OCI-LY7 (cell line): ENCODE data around the gene THAP11. TPM values are rescaled to one million over a fixed set of nuclear protein-coding genes. Genes with fewer than 3 reads are reported as not detected.

ENCODE experiments used
- BruUV-seq: library from RNA; stranded (reverse); fragments of 400-500 nt; replicated peaks from 2 replicates; lab custom pipeline; 2021; lab: Mats Ljungman, UMichigan
- CTCF ChIA-PET: fragments of 300-600 bp; sonication (Branson Sonifier 250); formaldehyde crosslinking; loops from one replicate; lab custom pipeline; 2022; ENCODE audit warnings: antibody characterized with exemption; ENCODE audit not compliant: unreplicated experiment; lab: Charles Lee
- POLR2A ChIA-PET: fragments of 300-600 bp; sonication (Branson Sonifier 250); formaldehyde crosslinking; loops from one replicate; lab custom pipeline; 2022; ENCODE audit warnings: antibody characterized with exemption; lab: Charles Lee
- DNase-seq: peaks from one replicate; pipeline ENCODE4 v3.0.0-alpha.2; 2015; ENCODE audit warnings: low spot score
- H2AFZ ChIP-seq: fragments of 200-600 bp; sonication (generic), shearing (Covaris generic); 2 replicates; pipeline ENCODE4 v1.6.1; 2014; ENCODE audit warnings: mild to moderate bottlenecking, antibody characterized with exemption, low read length, moderate library complexity
- H3K27ac ChIP-seq: fragments of 200-600 bp; sonication (generic); 2 replicates; pipeline ENCODE4 v1.5.1; 2014; ENCODE audit warnings: mixed run types, low read depth, mild to moderate bottlenecking, moderate library complexity, low read length, inconsistent platforms; ENCODE audit not compliant: poor library complexity, severe bottlenecking
- H3K36me3 ChIP-seq: fragments of 200-600 bp; sonication (generic); 2 replicates; pipeline ENCODE4 v1.6.1; 2014; ENCODE audit warnings: mild to moderate bottlenecking, antibody characterized with exemption, low read length, moderate library complexity, mixed read lengths; ENCODE audit not compliant: insufficient read depth
- H3K4me1 ChIP-seq: fragments of 200-600 bp; sonication (generic); 2 replicates; pipeline ENCODE4 v1.5.1; 2014; ENCODE audit warnings: mild to moderate bottlenecking, low read length; ENCODE audit not compliant: insufficient read depth, poor library complexity, severe bottlenecking
- H3K4me2 ChIP-seq: fragments of 200-600 bp; sonication (generic); 2 replicates; pipeline ENCODE4 v1.6.1; 2014; ENCODE audit warnings: mild to moderate bottlenecking, low read length
- H3K4me3 ChIP-seq: fragments of 200-600 bp; sonication (generic); 2 replicates; pipeline ENCODE4 v1.5.1; 2014; ENCODE audit warnings: mild to moderate bottlenecking, low read depth, low read length; ENCODE audit not compliant: poor library complexity, severe bottlenecking
- H3K79me2 ChIP-seq: fragments of 200-600 bp; sonication (generic); 2 replicates; pipeline ENCODE4 v1.6.1; 2016; ENCODE audit warnings: low read depth, mild to moderate bottlenecking, low read length, moderate library complexity, mixed read lengths; ENCODE audit not compliant: insufficient read depth
- H3K9me2 ChIP-seq: fragments of 200-600 bp; sonication (generic); 2 replicates; pipeline ENCODE4 v1.6.1; 2016; ENCODE audit warnings: mild to moderate bottlenecking, low read length, mixed read lengths; ENCODE audit not compliant: insufficient read depth
- H3K9me3 ChIP-seq: fragments of 200-600 bp; sonication (generic); 2 replicates; pipeline ENCODE4 v1.6.1; 2014; ENCODE audit warnings: mild to moderate bottlenecking, mixed run types, low read length, mixed read lengths
- H4K20me1 ChIP-seq: fragments of 200-600 bp; sonication (generic); 2 replicates; pipeline ENCODE4 v1.6.1; 2014; ENCODE audit warnings: mild to moderate bottlenecking, antibody characterized with exemption, low read length, moderate library complexity, mixed read lengths; ENCODE audit not compliant: insufficient read depth
- EZH2phosphoT487 ChIP-seq: fragments of 200-600 bp; sonication (generic); IDR thresholded peaks from 2 replicates; pipeline ENCODE4 v1.6.1; 2018; ENCODE audit warnings: low read depth, borderline replicate concordance, mild to moderate bottlenecking, mixed run types, antibody characterized with exemption, low read length, moderate library complexity, mixed read lengths
- intact Hi-C: fragments of 100-400 bp; cut with micrococcal nuclease; formaldehyde crosslinking; loops from one replicate; pipeline ENCODE4 v1.10.0; 2022; ENCODE audit not compliant: unreplicated experiment
- total RNA-seq, 2 experiments: library from RNA; depleted of rRNA in 1 of 2; stranded (reverse); fragments of >200 nt in 1 of 2; shearing (Covaris generic) in 1 of 2; gene quantifications; 2 replicates each; pipeline ENCODE4 v1.2.3, GENCODE V29; 2014 to 2022
- TF ChIP-seq, protein P1 (sequence below): fragments of 200-600 bp; sonication (generic); conservative IDR thresholded peaks from 2 replicates; pipeline ENCODE4 v1.5.1; 2014; ENCODE audit warnings: mild to moderate bottlenecking, antibody characterized with exemption, low read length, moderate library complexity, mixed read lengths

Gene THAP11
- total RNA-seq, 2 experiments from 2014 or later: 39.5 to 66.3 TPM

DNA sequence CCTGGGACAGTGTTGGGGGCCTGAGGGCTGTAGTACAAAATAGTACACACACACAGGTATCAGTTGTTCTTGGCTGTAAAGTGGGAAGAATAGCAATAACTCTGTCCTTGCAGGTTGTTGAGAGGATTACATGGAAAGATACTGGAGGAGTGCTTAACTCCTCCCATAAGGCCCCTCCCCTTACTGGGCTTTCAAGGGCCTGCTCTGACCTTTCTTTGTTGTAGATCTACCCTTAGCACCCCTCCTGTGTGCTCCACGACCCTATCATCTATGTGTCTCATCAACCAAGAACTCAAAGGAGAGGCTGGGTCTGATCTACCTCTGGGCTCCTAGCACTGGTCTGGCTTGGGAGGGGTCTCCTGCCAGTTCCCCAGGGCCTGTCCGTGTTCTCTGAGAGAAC is 22.5 kb downstream of the THAP11 start:
- H3K79me2 ChIP-seq: peaks cover 38% of the 10 kb centered on the region

DNA sequence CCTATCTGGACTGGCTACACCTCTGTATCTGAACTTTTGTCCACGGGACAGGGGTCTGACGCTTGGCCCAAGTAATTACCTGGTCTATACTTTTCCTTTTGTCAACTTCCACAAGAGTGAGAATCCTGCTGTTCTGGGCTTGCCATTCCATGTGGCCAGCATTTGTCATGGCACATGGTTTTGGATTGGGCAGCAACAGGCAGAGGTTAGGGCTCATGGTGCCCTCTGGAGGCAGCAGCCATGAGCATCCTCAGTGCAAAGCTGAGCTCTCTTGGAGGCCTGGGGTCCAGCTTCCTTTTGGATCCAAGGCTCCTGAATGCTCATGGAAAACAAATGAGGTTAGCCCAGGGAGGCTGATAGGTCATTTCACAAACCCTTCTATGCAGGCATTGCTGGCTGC is 23.2 kb downstream of the THAP11 start:
- ChIA-PET CTCF (no interaction called here), POLR2A (interaction anchor here (0.6 to 2.3 kb wide), 2 partner anchors 21 to 198 kb away, joined by 3 to 6 read pairs; no protein-coding TSS in a partner anchor)
- DNase-seq: peak; percentile 38
- intact Hi-C loops: loop anchor here (1.0 kb wide), 1 partner anchor 49 kb away; no protein-coding TSS in a partner anchor
- Histone ChIP-seq H4K20me1 (peaks cover 5% of the 10 kb centered on the region; the same call in 1 of the 2 replicates), H3K9me2 (no peaks in the 10 kb centered on the region), H3K4me1 (no peaks in the 10 kb centered on the region), H3K27ac (no peak overlapping the region), H3K4me2 (no peak overlapping the region), H2AFZ (no peak overlapping the region), H3K36me3 (peaks cover 90% of the 10 kb centered on the region), H3K79me2 (peaks cover 31% of the 10 kb centered on the region), H3K9me3 (no peaks in the 10 kb centered on the region), H3K4me3 (no peak overlapping the region)
- BruUV-seq: no TSS peak
- no peak for TF ChIP-seq EZH2phosphoT487
- TF ChIP-seq, protein P1, sequence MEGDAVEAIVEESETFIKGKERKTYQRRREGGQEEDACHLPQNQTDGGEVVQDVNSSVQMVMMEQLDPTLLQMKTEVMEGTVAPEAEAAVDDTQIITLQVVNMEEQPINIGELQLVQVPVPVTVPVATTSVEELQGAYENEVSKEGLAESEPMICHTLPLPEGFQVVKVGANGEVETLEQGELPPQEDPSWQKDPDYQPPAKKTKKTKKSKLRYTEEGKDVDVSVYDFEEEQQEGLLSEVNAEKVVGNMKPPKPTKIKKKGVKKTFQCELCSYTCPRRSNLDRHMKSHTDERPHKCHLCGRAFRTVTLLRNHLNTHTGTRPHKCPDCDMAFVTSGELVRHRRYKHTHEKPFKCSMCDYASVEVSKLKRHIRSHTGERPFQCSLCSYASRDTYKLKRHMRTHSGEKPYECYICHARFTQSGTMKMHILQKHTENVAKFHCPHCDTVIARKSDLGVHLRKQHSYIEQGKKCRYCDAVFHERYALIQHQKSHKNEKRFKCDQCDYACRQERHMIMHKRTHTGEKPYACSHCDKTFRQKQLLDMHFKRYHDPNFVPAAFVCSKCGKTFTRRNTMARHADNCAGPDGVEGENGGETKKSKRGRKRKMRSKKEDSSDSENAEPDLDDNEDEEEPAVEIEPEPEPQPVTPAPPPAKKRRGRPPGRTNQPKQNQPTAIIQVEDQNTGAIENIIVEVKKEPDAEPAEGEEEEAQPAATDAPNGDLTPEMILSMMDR: peak; percentile 71

More for the DNA sequence above, 22.5 kb downstream of the THAP11 start:
- no peak overlapping the region for H3K4me2 ChIP-seq
- H3K36me3 ChIP-seq: peaks cover 86% of the 10 kb centered on the region
- H3K4me3 ChIP-seq: no peak overlapping the region
- BruUV-seq: no TSS peak
- TF ChIP-seq, protein P1: no peak
- TF ChIP-seq EZH2phosphoT487: no peak
- no peak overlapping the region for H2AFZ ChIP-seq
- CTCF ChIA-PET: no interaction called here
- H3K4me1 ChIP-seq: no peaks in the 10 kb centered on the region
- no peaks in the 10 kb centered on the region for H3K9me2 ChIP-seq
- H3K27ac ChIP-seq: no peak overlapping the region
- peaks cover 5% of the 10 kb centered on the region; the same call in 1 of the 2 replicates for H4K20me1 ChIP-seq
- no peak for DNase-seq
- POLR2A ChIA-PET: no interaction called here
- intact Hi-C loops: no loop called here
- H3K9me3 ChIP-seq: no peaks in the 10 kb centered on the region

DNA sequence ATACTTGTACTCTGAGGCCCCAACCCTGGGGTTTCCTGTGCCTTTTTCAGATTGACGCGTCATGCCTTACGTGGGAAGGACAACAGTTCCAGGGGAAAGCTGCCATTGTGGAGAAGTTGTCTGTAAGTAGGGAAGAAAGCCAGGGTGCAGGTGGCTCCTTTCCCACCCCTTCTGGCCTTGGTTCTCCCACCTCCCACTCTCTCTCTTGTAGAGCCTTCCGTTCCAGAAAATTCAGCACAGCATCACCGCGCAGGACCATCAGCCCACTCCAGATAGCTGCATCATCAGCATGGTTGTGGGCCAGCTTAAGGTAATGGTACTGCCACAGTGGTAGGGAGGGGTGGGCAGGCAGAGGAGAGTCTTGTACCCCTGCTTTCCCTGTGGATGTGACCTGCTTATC is 26.2 kb downstream of the THAP11 start:
- H3K27ac ChIP-seq: no peak overlapping the region
- H3K4me3 ChIP-seq: no peak overlapping the region
- peaks cover 7% of the 10 kb centered on the region for H3K79me2 ChIP-seq
- TF ChIP-seq EZH2phosphoT487: no peak
- BruUV-seq: no TSS peak
- no peaks in the 10 kb centered on the region for H3K9me2 ChIP-seq
- intact Hi-C loops: no loop called here
- no peak for DNase-seq
- CTCF ChIA-PET: no interaction called here
- no peak overlapping the region for H3K4me2 ChIP-seq
- peaks cover 5% of the 10 kb centered on the region; the same call in 1 of the 2 replicates for H4K20me1 ChIP-seq
- POLR2A ChIA-PET: no interaction called here
- H2AFZ ChIP-seq: no peak overlapping the region
- peaks cover 86% of the 10 kb centered on the region for H3K36me3 ChIP-seq
- peaks cover 8% of the 10 kb centered on the region for H3K4me1 ChIP-seq
- no peaks in the 10 kb centered on the region for H3K9me3 ChIP-seq
